ENCODE measurements around the gene RPS18. TPM values are rescaled to one million over a fixed set of nuclear protein-coding genes. Genes with fewer than 3 reads are reported as not detected.
A peak's percentile ranks its signal among the peaks of the same experiment; 100 is the strongest.

RPS18 gene
- total and polyA plus RNA-seq, 9 of the 15 experiments (the other 6 are each of a cell fraction or from before 2014, with no cell fraction given) = 5,023 to 17,516 (median 8,131) TPM

DNA sequence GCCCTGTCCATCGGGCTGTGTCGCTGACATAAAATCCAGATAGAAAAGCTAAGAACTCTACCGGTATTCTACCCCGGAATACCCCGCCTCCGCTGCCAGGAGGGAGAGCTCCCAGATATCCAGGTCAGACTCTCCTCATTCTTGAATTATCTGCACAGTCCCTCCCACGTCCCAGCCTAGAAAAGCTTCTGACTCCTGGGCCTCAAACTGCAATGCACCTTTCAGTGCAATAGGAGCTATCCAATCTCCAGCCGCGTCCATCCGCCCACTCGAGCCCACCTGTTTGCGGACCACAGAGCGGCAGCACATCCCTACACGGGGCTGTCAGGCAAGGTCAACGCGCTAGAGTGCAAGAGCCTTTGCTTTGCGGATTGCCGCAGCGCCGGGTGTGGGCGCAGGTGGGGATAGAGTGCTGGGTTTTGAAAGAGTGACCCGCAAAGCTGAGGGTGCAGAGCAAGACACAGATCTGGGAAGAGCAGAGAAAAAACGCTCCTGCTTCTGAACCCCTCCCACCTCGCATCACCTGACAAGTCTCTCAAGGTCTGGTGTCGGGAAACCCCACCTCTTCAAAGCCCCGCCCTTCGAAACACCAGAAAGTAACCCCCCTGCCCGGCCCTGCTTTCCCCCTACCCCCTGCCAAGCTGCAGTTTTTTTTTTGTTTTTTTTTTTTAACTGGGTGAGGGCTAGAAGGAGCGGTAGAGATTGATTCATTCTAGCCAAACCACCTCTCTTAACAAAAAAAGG lies 40.7 kb downstream of the RPS18 start (continued):
- TF ChIP-seq, protein P1, sequence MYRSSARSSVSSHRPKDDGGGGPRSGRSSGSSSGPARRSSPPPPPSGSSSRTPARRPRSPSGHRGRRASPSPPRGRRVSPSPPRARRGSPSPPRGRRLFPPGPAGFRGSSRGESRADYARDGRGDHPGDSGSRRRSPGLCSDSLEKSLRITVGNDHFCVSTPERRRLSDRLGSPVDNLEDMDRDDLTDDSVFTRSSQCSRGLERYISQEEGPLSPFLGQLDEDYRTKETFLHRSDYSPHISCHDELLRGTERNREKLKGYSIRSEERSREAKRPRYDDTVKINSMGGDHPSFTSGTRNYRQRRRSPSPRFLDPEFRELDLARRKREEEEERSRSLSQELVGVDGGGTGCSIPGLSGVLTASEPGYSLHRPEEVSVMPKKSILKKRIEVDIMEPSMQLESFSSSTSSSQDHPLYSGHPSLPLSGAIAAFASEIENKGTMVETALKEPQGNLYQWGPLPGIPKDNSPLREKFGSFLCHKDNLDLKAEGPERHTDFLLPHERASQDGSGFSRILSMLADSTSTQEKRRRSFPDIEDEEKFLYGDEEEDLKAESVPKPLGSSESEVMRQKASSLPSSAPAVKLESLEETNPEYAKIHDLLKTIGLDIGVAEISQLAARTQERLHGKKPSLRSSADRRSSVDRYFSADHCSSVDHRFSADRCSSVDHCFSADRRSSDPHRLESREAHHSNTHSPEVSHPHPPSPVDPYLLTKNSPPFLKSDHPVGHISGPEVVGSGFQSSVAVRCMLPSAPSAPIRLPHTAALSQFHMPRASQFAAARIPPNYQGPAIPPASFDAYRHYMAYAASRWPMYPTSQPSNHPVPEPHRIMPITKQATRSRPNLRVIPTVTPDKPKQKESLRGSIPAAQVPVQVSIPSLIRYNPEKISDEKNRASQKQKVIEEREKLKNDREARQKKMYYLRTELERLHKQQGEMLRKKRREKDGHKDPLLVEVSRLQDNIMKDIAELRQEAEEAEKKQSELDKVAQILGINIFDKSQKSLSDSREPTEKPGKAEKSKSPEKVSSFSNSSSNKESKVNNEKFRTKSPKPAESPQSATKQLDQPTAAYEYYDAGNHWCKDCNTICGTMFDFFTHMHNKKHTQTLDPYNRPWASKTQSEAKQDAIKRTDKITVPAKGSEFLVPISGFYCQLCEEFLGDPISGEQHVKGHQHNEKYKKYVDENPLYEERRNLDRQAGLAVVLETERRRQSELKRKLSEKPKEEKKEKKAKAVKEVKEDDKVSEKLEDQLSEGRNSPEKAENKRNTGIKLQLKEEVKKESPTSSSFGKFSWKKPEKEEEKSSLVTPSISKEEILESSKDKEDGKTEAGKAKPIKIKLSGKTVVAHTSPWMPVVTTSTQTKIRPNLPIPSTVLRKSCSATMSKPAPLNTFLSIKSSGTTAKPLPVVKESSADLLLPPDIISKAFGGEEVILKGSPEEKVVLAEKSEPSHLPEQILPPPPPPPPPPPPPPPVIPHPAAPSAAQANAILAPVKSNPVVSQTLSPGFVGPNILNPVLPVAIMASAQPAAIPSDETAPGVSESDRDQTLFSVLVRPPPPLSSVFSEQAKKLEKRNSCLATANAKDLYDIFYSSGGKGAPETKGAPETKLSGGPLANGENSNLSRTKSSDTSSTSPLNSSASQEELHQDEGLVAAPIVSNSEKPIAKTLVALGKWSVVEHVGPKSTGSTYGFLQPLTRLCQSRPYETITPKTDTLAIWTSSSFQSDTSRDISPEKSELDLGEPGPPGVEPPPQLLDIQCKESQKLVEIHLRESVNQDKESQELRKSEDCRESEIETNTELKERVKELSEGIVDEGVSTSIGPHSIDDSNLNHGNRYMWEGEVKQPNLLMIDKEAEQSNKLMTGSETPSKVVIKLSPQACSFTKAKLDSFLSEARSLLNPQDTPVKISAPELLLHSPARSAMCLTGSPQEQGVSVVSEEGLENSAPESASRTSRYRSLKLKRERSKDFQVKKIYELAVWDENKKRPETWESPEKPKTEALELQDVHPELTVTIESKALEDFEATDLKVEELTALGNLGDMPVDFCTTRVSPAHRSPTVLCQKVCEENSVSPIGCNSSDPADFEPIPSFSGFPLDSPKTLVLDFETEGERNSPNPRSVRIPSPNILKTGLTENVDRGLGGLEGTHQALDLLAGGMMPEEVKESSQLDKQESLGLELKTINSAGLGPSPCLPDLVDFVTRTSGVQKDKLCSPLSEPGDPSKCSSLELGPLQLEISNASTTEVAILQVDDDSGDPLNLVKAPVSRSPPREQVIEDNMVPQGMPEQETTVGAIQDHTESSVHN (IDR thresholded peaks at IDR 0.05; ENCODE audit: borderline replicate concordance in 1 of 2, low read depth in 1 of 2) = no peak
- TF ChIP-seq, protein P2, sequence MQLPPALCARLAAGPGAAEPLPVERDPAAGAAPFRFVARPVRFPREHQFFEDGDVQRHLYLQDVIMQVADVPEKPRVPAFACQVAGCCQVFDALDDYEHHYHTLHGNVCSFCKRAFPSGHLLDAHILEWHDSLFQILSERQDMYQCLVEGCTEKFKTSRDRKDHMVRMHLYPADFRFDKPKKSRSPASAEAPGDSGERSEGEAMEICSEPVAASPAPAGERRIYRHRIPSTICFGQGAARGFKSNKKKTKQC (CRISPR knock-in tag; IDR thresholded peaks at IDR 0.05) = peak; percentile 32; the same call in 1 of the 2 replicates
- TF ChIP-seq CTBP1 (IDR thresholded peaks at IDR 0.05; ENCODE audit: borderline replicate concordance) (peak; percentile 79), ILF3 (IDR thresholded peaks at IDR 0.05; ENCODE audit: borderline replicate concordance) (no peak), ZZZ3 (IDR thresholded peaks at IDR 0.05) (no peak), ZC3H4 (CRISPR knock-in tag; IDR thresholded peaks at IDR 0.05; ENCODE audit: borderline replicate concordance) (0 out of 2 replicates have a peak, but pooled peaks have one; percentile 53), CC2D1A (IDR thresholded peaks at IDR 0.05) (no peak), ZSCAN29 (IDR thresholded peaks at IDR 0.05) (no peak), CBFB (CRISPR knock-in tag; IDR thresholded peaks at IDR 0.05) (peak; percentile 56; the same call in 1 of the 2 replicates), ZBED1 (IDR thresholded peaks at IDR 0.05) (peak; percentile 28; the same call in 1 of the 2 replicates), ESRRA (IDR thresholded peaks at IDR 0.05; ENCODE audit: borderline replicate concordance, low read depth) (peak; percentile 45; the same call in 1 of the 2 replicates), ESRRB (CRISPR knock-in tag; IDR thresholded peaks at IDR 0.05; ENCODE audit: borderline replicate concordance) (no peak)
- TF ChIP-seq, protein P3, sequence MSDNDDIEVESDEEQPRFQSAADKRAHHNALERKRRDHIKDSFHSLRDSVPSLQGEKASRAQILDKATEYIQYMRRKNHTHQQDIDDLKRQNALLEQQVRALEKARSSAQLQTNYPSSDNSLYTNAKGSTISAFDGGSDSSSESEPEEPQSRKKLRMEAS (CRISPR knock-in tag; IDR thresholded peaks at IDR 0.05) = peak; percentile 34; the same call in 1 of the 2 replicates
- TF ChIP-seq, protein P4, sequence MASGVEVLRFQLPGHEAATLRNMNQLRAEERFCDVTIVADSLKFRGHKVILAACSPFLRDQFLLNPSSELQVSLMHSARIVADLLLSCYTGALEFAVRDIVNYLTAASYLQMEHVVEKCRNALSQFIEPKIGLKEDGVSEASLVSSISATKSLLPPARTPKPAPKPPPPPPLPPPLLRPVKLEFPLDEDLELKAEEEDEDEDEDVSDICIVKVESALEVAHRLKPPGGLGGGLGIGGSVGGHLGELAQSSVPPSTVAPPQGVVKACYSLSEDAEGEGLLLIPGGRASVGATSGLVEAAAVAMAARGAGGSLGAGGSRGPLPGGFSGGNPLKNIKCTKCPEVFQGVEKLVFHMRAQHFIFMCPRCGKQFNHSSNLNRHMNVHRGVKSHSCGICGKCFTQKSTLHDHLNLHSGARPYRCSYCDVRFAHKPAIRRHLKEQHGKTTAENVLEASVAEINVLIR (CRISPR knock-in tag; IDR thresholded peaks at IDR 0.05) = no peak
- TF ChIP-seq, protein P5, sequence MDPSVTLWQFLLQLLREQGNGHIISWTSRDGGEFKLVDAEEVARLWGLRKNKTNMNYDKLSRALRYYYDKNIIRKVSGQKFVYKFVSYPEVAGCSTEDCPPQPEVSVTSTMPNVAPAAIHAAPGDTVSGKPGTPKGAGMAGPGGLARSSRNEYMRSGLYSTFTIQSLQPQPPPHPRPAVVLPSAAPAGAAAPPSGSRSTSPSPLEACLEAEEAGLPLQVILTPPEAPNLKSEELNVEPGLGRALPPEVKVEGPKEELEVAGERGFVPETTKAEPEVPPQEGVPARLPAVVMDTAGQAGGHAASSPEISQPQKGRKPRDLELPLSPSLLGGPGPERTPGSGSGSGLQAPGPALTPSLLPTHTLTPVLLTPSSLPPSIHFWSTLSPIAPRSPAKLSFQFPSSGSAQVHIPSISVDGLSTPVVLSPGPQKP (CRISPR knock-in tag; IDR thresholded peaks at IDR 0.05) = no peak
- TF ChIP-seq, protein P6, sequence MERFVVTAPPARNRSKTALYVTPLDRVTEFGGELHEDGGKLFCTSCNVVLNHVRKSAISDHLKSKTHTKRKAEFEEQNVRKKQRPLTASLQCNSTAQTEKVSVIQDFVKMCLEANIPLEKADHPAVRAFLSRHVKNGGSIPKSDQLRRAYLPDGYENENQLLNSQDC (CRISPR knock-in tag; IDR thresholded peaks at IDR 0.05) = no peak

All from K562 (cell line).